ENCODE results near the gene S100PBP. TPM values are rescaled to one million over a fixed set of nuclear protein-coding genes. Genes with fewer than 3 reads are reported as not detected.

Gene S100PBP
- total and polyA plus RNA-seq, 10 of the 15 experiments (the other 5 are each of a cell fraction or from before 2014, with no cell fraction given), result 17.0 to 98.3 (median 40.6) TPM

GRCh38 chr1:32894681-32895080 lies 77.2 kb downstream of the S100PBP start (continued):
- TF ChIP-seq RAD21 (IDR thresholded peaks at IDR 0.05; ENCODE audit: insufficient read depth, low read depth, low read length), result no peak

DNA sequence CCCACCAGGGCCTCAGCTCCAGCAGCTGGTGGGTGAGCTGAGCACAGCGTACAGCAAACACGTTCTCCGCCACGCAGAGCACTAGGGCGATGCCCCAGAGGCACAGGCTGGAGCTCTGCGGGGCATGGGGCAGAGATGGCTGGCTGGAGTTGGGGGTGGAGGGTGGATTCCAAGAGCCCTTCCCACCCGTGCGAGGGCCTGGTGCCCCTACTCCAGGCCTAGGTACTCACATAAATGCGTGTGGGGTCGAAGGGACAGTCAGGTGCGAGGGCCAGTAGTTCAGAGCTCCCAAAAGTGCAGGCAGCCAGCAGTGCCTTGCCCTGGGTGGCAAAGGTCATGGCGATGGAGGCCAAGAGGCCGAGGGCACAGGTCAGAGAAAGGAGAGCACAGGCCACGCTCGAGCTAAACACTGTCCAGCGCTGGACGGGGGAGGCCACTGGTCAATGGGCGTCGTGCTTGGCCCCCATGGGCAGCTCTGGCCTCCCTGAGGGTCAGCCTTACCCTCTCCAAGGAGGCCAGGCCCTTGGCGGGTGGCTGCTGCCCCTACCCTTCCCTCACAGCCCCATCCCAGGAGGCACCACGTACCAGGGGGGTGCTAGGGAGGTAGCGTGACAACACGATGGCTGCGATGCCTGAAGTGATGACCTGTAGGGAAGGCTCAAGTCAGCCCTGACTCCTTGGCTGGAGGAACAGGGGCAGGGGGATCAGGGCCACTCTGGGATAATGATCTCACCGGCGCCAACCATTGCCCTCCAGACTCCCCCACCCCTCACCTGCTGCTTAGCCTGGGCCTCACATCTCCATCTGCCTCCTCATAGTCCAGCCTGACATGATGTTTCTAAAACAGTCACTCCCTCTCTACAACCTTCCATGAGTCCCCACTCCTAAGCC lies 78.1 kb downstream of the S100PBP start:
- SMC1A ChIA-PET (ENCODE audit: uncharacterized antibody, unreplicated experiment), result no interaction called here
- in situ Hi-C loops (cut with MboI) (no loop called here), intact Hi-C loops (cut with micrococcal nuclease; ENCODE audit: unreplicated experiment) (no loop called here)
- Histone ChIP-seq H3K4me1 (ENCODE audit: control insufficient read depth, insufficient read depth, low read length) (no peaks in the 10 kb centered on the region), H3K4me3 (no peak overlapping the region), H3K79me2 (ENCODE audit: control insufficient read depth, insufficient read depth, low read length) (no peaks in the 10 kb centered on the region), H2AFZ (ENCODE audit: control insufficient read depth, low read depth, low read length) (no peak overlapping the region), H3K27me3 (replicated peaks in 1 of 2; ENCODE audit: control insufficient read depth in 2 of 2, insufficient read depth in 2 of 2, low read length in 1 of 2) (peaks cover 10 to 19% of the 10 kb centered on the region in 2 experiments), H3K9me3 (replicated peaks; ENCODE audit: control insufficient read depth, insufficient read depth, low read length) (no peaks in the 10 kb centered on the region; the same call in 2 of the 3 replicates), H4K20me1 (ENCODE audit: control insufficient read depth, insufficient read depth) (no peaks in the 10 kb centered on the region), H3K27ac (ENCODE audit: control insufficient read depth, insufficient read depth) (no peak overlapping the region), H3K9ac (ENCODE audit: control insufficient read depth, insufficient read depth, low read length) (no peak overlapping the region), H3K36me3 (ENCODE audit: control insufficient read depth in 2 of 2, insufficient read depth in 2 of 2, low read length in 1 of 2) (no peaks in the 10 kb centered on the region), H3K4me2 (ENCODE audit: control insufficient read depth, insufficient read depth) (no peak overlapping the region)
- no peak for DNase-seq (ENCODE audit: low read depth, low spot score)
- no TSS peak for BruUV-seq (replicated peaks)
- CTCF ChIA-PET, result interaction anchor here (0.6 to 6.5 kb wide), 2 partner anchors 19 to 453 kb away, joined by 4 to 36 read pairs; no protein-coding TSS in a partner anchor
- RAD21 ChIA-PET (ENCODE audit: unreplicated experiment), result no interaction called here
- POLR2A ChIA-PET, result interaction anchor here (0.6 kb wide), 1 partner anchor 11 kb away, joined by 5 read pairs; no protein-coding TSS in a partner anchor
- 54% methylated on average over 26 of the region's 26 CpGs for WGBS (ENCODE audit: insufficient coverage, insufficient replicate concordance, low lambda C conversion rate, missing lambda C conversion rate)
- FAIRE-seq, result no peak
- no peak for ATAC-seq
- no peak for TF ChIP-seq TCF3 (IDR thresholded peaks at IDR 0.05; ENCODE audit: borderline replicate concordance, insufficient read depth, low read depth, low read length)
- no peak for TF ChIP-seq GATAD2B (conservative IDR thresholded peaks at IDR 0.05; ENCODE audit: low read depth)
- TF ChIP-seq, protein P1, sequence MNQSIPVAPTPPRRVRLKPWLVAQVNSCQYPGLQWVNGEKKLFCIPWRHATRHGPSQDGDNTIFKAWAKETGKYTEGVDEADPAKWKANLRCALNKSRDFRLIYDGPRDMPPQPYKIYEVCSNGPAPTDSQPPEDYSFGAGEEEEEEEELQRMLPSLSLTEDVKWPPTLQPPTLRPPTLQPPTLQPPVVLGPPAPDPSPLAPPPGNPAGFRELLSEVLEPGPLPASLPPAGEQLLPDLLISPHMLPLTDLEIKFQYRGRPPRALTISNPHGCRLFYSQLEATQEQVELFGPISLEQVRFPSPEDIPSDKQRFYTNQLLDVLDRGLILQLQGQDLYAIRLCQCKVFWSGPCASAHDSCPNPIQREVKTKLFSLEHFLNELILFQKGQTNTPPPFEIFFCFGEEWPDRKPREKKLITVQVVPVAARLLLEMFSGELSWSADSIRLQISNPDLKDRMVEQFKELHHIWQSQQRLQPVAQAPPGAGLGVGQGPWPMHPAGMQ (IDR thresholded peaks at IDR 0.05; ENCODE audit: borderline replicate concordance), result no peak
- no peak for TF ChIP-seq RBBP5 (conservative IDR thresholded peaks at IDR 0.05)
- no peak for TF ChIP-seq ZNF384 (IDR thresholded peaks at IDR 0.05; ENCODE audit: borderline replicate concordance, low read depth, low read length)
- TF ChIP-seq, protein P2, sequence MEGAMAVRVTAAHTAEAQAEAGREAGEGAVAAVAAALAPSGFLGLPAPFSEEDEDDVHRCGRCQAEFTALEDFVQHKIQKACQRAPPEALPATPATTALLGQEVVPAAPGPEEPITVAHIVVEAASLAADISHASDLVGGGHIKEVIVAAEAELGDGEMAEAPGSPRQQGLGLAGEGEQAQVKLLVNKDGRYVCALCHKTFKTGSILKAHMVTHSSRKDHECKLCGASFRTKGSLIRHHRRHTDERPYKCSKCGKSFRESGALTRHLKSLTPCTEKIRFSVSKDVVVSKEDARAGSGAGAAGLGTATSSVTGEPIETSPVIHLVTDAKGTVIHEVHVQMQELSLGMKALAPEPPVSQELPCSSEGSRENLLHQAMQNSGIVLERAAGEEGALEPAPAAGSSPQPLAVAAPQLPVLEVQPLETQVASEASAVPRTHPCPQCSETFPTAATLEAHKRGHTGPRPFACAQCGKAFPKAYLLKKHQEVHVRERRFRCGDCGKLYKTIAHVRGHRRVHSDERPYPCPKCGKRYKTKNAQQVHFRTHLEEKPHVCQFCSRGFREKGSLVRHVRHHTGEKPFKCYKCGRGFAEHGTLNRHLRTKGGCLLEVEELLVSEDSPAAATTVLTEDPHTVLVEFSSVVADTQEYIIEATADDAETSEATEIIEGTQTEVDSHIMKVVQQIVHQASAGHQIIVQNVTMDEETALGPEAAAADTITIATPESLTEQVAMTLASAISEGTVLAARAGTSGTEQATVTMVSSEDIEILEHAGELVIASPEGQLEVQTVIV (IDR thresholded peaks at IDR 0.05; ENCODE audit: borderline replicate concordance, partially characterized antibody), result no peak
- no peak for TF ChIP-seq KDM1A (IDR thresholded peaks at IDR 0.05; ENCODE audit: borderline replicate concordance)
- no peak for TF ChIP-seq SRF (IDR thresholded peaks at IDR 0.05; ENCODE audit: low read depth in 2 of 2, low read length in 2 of 2)
- TF ChIP-seq SREBF1 (IDR thresholded peaks at IDR 0.05; ENCODE audit: low read length), result no peak
- TF ChIP-seq TCF12 (IDR thresholded peaks at IDR 0.05; ENCODE audit: low read depth, low read length), result no peak
- TF ChIP-seq SP1 (IDR thresholded peaks at IDR 0.05; ENCODE audit: low read depth, low read length), result no peak
- TF ChIP-seq BCL3 (IDR thresholded peaks at IDR 0.05; ENCODE audit: borderline replicate concordance, insufficient read depth, low read depth, low read length, poor library complexity, severe bottlenecking), result no peak
- TF ChIP-seq MEF2A (IDR thresholded peaks at IDR 0.05; ENCODE audit: insufficient read depth, low read depth, low read length), result no peak
- TF ChIP-seq PML (IDR thresholded peaks at IDR 0.05; ENCODE audit: low read length), result no peak
- no peak for TF ChIP-seq KLF5 (IDR thresholded peaks at IDR 0.05; ENCODE audit: partially characterized antibody)
- no peak for TF ChIP-seq DPF2 (IDR thresholded peaks at IDR 0.05)
- TF ChIP-seq TBL1XR1 (IDR thresholded peaks at IDR 0.05; ENCODE audit: low read depth, low read length), result no peak

All from GM12878 (cell line).